ENCODE measurements around the gene CHML.

The CHML gene

DNA sequence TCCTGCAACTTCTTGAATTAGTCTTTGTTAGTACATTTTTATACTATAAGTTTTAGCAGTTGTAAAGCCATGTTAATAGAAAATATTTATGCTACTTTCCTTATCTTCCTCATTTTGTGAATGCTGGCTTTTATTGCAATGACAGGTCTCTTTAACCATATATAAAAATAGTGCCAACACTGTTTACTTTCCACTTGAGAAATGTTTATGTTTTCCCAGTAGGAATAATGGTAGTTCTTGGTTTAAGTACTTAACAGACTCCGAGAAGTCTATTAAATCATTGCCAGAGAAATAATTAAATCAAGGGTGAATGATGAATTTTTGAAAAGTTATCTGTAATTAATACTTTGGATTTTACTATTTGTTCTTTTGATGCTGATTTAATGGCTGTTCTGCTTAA, 9.7 kb downstream of the CHML start:
- H3K9me3 ChIP-seq (ENCODE audit: low read length) = peaks cover 9% of the 10 kb centered on the region

GRCh38 chr1:241630005-241630404, 10.2 kb downstream of the CHML start:
- H3K36me3 ChIP-seq (ENCODE audit: insufficient read depth, low read length) = peaks cover 39% of the 10 kb centered on the region
- no peak overlapping the region for H2AFZ ChIP-seq (ENCODE audit: low read depth, low read length)
- no peaks in the 10 kb centered on the region for H3K27me3 ChIP-seq (ENCODE audit: insufficient read depth, low read length)
- H3K4me1 ChIP-seq (ENCODE audit: insufficient read depth, low read length) = no peaks in the 10 kb centered on the region
- peaks cover 5% of the 10 kb centered on the region for H3K9me3 ChIP-seq (ENCODE audit: low read length)
- no peak overlapping the region for H3K4me3 ChIP-seq (ENCODE audit: low read length)

More for the DNA sequence above, 9.7 kb downstream of the CHML start:
- Histone ChIP-seq H3K4me3 (ENCODE audit: low read length) (no peak overlapping the region), H3K27me3 (ENCODE audit: insufficient read depth, low read length) (no peaks in the 10 kb centered on the region), H3K4me1 (ENCODE audit: insufficient read depth, low read length) (no peaks in the 10 kb centered on the region), H3K36me3 (ENCODE audit: insufficient read depth, low read length) (peaks cover 43% of the 10 kb centered on the region), H2AFZ (ENCODE audit: low read depth, low read length) (no peak overlapping the region)

- Histone ChIP-seq H3K9me3 (ENCODE audit: low read length) (peaks cover 3% of the 10 kb centered on the region), H3K27me3 (ENCODE audit: insufficient read depth, low read length) (no peaks in the 10 kb centered on the region), H3K36me3 (ENCODE audit: insufficient read depth, low read length) (peaks cover 20% of the 10 kb centered on the region), H2AFZ (ENCODE audit: low read depth, low read length) (no peak overlapping the region), H3K4me3 (ENCODE audit: low read length) (no peak overlapping the region), H3K4me1 (ENCODE audit: insufficient read depth, low read length) (no peaks in the 10 kb centered on the region)
Observed at GRCh38 chr1:241627453-241628259, 12.5 kb downstream of the CHML start.

- Histone ChIP-seq H3K36me3 (ENCODE audit: insufficient read depth, low read length) (peaks cover 13% of the 10 kb centered on the region), H3K4me3 (ENCODE audit: low read length) (no peak overlapping the region), H3K9me3 (ENCODE audit: low read length) (no peaks in the 10 kb centered on the region), H2AFZ (ENCODE audit: low read depth, low read length) (no peak overlapping the region), H3K27me3 (ENCODE audit: insufficient read depth, low read length) (no peaks in the 10 kb centered on the region), H3K4me1 (ENCODE audit: insufficient read depth, low read length) (no peaks in the 10 kb centered on the region)
Observed at GRCh38 chr1:241624935-241625334, 15.2 kb downstream of the CHML start.

DNA sequence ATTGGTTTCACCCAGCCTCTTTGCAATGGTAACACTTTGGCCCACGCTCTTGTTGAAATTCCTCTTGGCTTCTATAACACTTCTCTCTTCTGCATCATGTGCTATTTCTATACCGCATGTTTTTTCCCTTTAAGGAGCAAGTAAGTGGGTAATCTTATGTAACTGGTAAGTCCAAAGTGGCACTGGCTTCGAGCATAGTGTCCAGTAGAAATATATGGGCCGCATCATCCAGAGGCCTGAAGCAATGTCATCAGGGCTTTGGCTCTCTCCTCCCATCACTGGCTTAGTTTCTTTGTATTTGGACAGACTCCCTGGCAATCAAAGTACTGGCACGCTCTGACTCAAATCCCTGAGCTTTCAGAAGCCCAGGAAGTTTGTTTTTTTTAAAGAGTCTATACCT, 17.5 kb downstream of the CHML start:
- H2AFZ ChIP-seq (ENCODE audit: low read depth, low read length) = no peak overlapping the region
- H3K4me3 ChIP-seq (ENCODE audit: low read length) = no peak overlapping the region
- peaks cover 2% of the 10 kb centered on the region for H3K36me3 ChIP-seq (ENCODE audit: insufficient read depth, low read length)
- no peaks in the 10 kb centered on the region for H3K27me3 ChIP-seq (ENCODE audit: insufficient read depth, low read length)
- H3K4me1 ChIP-seq (ENCODE audit: insufficient read depth, low read length) = no peaks in the 10 kb centered on the region
- no peaks in the 10 kb centered on the region for H3K9me3 ChIP-seq (ENCODE audit: low read length)

DNA sequence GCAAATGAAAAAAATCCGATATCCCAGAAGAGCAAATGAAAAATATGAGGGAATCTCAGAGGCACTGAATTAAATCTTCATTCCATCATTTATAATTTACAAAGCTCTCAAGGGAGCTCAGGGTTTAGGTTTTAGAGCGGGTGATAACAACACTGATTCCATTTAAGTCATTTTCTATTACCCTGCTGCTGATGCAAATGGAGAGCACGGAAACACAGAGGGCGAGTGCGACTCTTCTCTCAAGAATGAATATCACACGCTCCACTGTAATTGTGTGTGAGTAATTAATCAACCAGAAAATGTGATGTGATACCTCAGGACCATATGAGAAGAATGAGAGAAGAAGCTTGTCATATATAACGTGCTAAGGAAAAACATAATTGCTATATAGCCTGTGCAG, 22.7 kb downstream of the CHML start:
- H2AFZ ChIP-seq (ENCODE audit: low read depth, low read length) = no peak overlapping the region
- H3K9me3 ChIP-seq (ENCODE audit: low read length) = no peaks in the 10 kb centered on the region
- no peaks in the 10 kb centered on the region for H3K27me3 ChIP-seq (ENCODE audit: insufficient read depth, low read length)
- no peak overlapping the region for H3K4me3 ChIP-seq (ENCODE audit: low read length)
- peaks cover 5% of the 10 kb centered on the region for H3K4me1 ChIP-seq (ENCODE audit: insufficient read depth, low read length)
- H3K36me3 ChIP-seq (ENCODE audit: insufficient read depth, low read length) = no peaks in the 10 kb centered on the region

DNA sequence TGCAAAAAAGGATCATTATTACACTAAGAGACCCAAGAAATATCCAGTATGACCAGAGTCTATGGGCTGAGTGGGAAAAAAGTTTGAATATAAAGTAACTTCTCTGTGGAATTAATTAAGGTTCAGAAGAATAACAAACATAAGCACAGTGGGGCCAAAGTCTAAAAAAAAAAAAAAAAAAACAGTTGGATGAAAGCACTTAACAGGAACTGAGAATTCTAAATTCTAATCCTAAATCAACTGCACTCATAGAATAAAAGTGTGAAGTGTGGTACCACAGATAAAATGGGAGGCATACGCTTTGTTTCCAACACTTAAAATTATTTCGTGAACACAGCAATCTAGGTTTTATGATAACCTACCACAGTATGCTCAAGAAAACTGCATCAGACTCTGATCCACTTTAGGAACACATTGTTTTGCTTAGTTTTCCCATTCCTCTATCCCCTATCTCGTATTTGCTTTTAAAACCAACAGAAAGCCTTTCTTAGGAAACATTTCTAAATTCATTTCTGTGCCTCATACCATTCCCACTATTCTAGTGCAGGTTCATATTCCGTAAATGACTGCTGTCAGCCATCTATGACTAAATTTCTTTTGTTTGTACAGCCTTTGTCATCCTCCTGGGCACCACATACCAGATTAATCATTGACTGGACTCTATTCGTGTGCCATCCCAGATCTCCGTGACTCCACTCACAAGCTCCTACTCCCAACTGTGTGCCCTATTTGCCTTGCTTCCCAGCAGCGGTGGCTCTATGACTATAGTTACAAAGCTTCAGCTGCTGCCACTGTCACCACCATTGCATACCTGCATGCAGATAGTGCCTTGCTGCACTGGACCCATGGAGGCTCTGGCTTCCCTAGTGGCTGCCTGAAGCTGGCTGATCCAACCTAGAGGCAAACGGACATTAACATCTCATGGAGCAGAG, 24.9 kb downstream of the CHML start:
- H3K36me3 ChIP-seq (ENCODE audit: insufficient read depth, low read length) = no peaks in the 10 kb centered on the region
- no peaks in the 10 kb centered on the region for H3K27me3 ChIP-seq (ENCODE audit: insufficient read depth, low read length)
- no peak overlapping the region for H3K4me3 ChIP-seq (ENCODE audit: low read length)
- H3K4me1 ChIP-seq (ENCODE audit: insufficient read depth, low read length) = peaks cover 5% of the 10 kb centered on the region
- H2AFZ ChIP-seq (ENCODE audit: low read depth, low read length) = no peak overlapping the region
- no peaks in the 10 kb centered on the region for H3K9me3 ChIP-seq (ENCODE audit: low read length)

GRCh38 chr1:241614572-241614971, 25.6 kb downstream of the CHML start:
- H2AFZ ChIP-seq (ENCODE audit: low read depth, low read length) = no peak overlapping the region
- H3K9me3 ChIP-seq (ENCODE audit: low read length) = no peaks in the 10 kb centered on the region

DNA sequence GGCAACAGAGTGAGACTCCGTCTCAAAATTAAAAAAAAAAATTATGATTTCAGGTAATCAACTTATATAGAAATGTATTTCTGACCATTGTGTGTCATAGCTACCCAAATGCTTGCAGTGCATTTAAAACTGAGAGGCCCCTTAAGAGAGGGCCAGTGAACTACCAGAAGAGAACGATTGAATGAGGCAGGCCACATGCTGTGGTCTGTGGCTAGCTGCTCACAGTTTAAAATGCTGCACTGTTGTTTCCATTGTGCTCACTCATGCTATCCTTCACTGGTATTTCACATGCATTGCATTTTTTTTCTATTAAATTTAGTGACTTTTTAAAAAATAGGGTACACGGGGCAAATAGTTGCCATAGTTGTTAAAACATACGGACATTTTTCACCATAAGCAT, 26.0 kb downstream of the CHML start:
- Histone ChIP-seq H3K27me3 (ENCODE audit: insufficient read depth, low read length) (no peaks in the 10 kb centered on the region), H2AFZ (ENCODE audit: low read depth, low read length) (no peak overlapping the region), H3K9me3 (ENCODE audit: low read length) (no peaks in the 10 kb centered on the region), H3K4me1 (ENCODE audit: insufficient read depth, low read length) (peaks cover 5% of the 10 kb centered on the region), H3K4me3 (ENCODE audit: low read length) (no peak overlapping the region), H3K36me3 (ENCODE audit: insufficient read depth, low read length) (no peaks in the 10 kb centered on the region)

More at GRCh38 chr1:241614572-241614971, 25.6 kb downstream of the CHML start:
- H3K36me3 ChIP-seq (ENCODE audit: insufficient read depth, low read length) = no peaks in the 10 kb centered on the region
- H3K27me3 ChIP-seq (ENCODE audit: insufficient read depth, low read length) = no peaks in the 10 kb centered on the region
- H3K4me3 ChIP-seq (ENCODE audit: low read length) = no peak overlapping the region
- peaks cover 5% of the 10 kb centered on the region for H3K4me1 ChIP-seq (ENCODE audit: insufficient read depth, low read length)

GRCh38 chr1:241612533-241613477, 27.4 kb downstream of the CHML start:
- Histone ChIP-seq H3K36me3 (ENCODE audit: insufficient read depth, low read length) (no peaks in the 10 kb centered on the region), H3K9me3 (ENCODE audit: low read length) (no peaks in the 10 kb centered on the region), H3K4me3 (ENCODE audit: low read length) (no peak overlapping the region), H2AFZ (ENCODE audit: low read depth, low read length) (no peak overlapping the region), H3K4me1 (ENCODE audit: insufficient read depth, low read length) (peaks cover 5% of the 10 kb centered on the region), H3K27me3 (ENCODE audit: insufficient read depth, low read length) (no peaks in the 10 kb centered on the region)

DNA sequence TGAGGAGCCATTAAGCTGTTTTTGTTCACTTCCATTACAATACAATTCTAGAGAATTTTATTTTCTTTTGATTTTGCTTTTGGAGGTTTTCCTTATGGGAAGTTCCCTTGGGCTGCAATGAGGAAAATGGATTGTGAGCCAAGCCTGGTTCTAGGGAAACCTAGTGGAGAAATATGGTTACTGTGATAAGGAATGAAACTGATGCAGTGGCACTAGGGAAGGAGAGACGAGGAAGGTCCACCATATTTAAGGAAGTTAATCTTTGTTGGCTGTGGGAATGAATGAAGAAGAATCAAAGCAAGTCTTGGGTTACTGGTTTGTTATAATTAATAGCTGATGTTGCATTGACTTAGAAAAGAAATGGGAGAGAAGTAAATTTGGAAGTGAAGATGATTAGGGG, 28.4 kb downstream of the CHML start:
- no peaks in the 10 kb centered on the region for H3K27me3 ChIP-seq (ENCODE audit: insufficient read depth, low read length)
- no peak overlapping the region for H3K4me3 ChIP-seq (ENCODE audit: low read length)
- peaks cover 5% of the 10 kb centered on the region for H3K4me1 ChIP-seq (ENCODE audit: insufficient read depth, low read length)
- H3K36me3 ChIP-seq (ENCODE audit: insufficient read depth, low read length) = no peaks in the 10 kb centered on the region
- no peaks in the 10 kb centered on the region for H3K9me3 ChIP-seq (ENCODE audit: low read length)
- no peak overlapping the region for H2AFZ ChIP-seq (ENCODE audit: low read depth, low read length)

DNA sequence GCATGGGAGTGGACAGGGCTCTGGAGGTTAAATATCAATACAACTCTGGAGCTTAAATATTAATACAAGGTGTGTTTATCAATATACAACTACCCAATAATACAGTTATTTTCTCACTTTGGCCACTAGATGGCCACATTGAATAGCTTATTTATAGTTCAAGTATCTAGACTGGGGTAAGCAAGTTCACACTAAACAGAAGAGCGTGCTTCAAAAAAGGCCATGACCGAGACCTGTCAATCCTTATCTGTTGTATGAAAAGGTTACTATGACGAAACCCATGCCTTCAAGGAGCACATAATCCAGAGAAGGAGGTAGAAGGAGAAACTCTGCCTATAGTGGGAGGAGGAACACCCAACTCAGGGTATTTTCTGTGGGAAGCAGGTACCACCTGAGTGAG, 29.1 kb downstream of the CHML start:
- H3K9me3 ChIP-seq (ENCODE audit: low read length) = no peaks in the 10 kb centered on the region
- H3K27me3 ChIP-seq (ENCODE audit: insufficient read depth, low read length) = no peaks in the 10 kb centered on the region
- no peaks in the 10 kb centered on the region for H3K36me3 ChIP-seq (ENCODE audit: insufficient read depth, low read length)
- H3K4me3 ChIP-seq (ENCODE audit: low read length) = no peak overlapping the region
- H3K4me1 ChIP-seq (ENCODE audit: insufficient read depth, low read length) = peaks cover 5% of the 10 kb centered on the region
- H2AFZ ChIP-seq (ENCODE audit: low read depth, low read length) = no peak overlapping the region
